T-helper 1 cell treated with Interleukin-12 subunit alpha and Interleukin-12 subunit beta and Interleukin-4 antibody, amounts not matched to agents 30 μg/mL and 1 μg/mL, for 36 hours (primary cell): Measurements from ENCODE around the gene CCDC102A.
"Not testable (repeated sequence)": the region's sequence is repeated elsewhere in the genome, so short reads cannot be mapped to it uniquely, and the experiment has no call there.

ENCODE experiments used
- H3K27ac Mint-ChIP-seq: one replicate; pipeline ENCODE4 v1.8.0; 2021; ENCODE audit warnings: mild to moderate bottlenecking, mixed read lengths
- H3K27me3 Mint-ChIP-seq: one replicate; pipeline ENCODE4 v1.8.0; 2021; ENCODE audit warnings: low read depth, mixed read lengths
- H3K36me3 Mint-ChIP-seq: one replicate; pipeline ENCODE4 v1.8.0; 2021; ENCODE audit warnings: low read depth, mixed read lengths
- H3K4me1 Mint-ChIP-seq: one replicate; pipeline ENCODE4 v1.8.0; 2021; ENCODE audit warnings: low read depth, mixed read lengths
- H3K4me3 Mint-ChIP-seq: one replicate; pipeline ENCODE4 v1.8.0; 2021; ENCODE audit warnings: mild to moderate bottlenecking, moderate library complexity, mixed read lengths
- H3K9me3 Mint-ChIP-seq: one replicate; pipeline ENCODE4 v1.8.0; 2021; ENCODE audit warnings: mixed read lengths

Gene CCDC102A

DNA sequence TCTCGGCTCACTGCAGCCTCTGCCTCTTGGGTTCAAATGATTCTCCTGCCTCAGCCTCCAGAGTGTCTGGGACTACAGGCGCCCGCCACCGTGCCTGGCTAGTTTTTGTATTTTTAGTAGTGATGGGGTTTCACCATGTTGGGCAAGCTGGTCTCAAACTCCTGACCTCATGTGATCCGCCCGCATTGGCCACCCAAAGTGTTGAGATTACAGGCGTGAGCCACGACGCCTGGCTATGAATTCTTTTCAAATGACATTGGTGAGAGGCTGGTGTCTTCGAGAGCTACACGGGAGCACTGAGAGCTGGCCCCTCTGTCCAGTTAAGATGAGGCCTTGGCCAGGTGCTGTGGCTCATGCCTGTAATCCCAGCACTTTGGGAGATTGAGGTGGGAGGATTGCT, 36.4 kb downstream of the CCDC102A start:
- H3K27me3 Mint-ChIP-seq, H3K27ac Mint-ChIP-seq, H3K9me3 Mint-ChIP-seq, H3K4me3 Mint-ChIP-seq, H3K36me3 Mint-ChIP-seq: not testable (repeated sequence)
- H3K4me1 Mint-ChIP-seq: peaks cover 11% of the 10 kb centered on the region

- no peaks in the 10 kb centered on the region for H3K36me3 Mint-ChIP-seq
- H3K4me3 Mint-ChIP-seq: no peak overlapping the region
- H3K27me3 Mint-ChIP-seq: peaks cover 9% of the 10 kb centered on the region
- peaks cover 11% of the 10 kb centered on the region for H3K4me1 Mint-ChIP-seq
- H3K9me3 Mint-ChIP-seq: no peaks in the 10 kb centered on the region
- H3K27ac Mint-ChIP-seq: no peak overlapping the region
Measured at GRCh38 chr16:57498031-57498430, 38.3 kb downstream of the CCDC102A start.

DNA sequence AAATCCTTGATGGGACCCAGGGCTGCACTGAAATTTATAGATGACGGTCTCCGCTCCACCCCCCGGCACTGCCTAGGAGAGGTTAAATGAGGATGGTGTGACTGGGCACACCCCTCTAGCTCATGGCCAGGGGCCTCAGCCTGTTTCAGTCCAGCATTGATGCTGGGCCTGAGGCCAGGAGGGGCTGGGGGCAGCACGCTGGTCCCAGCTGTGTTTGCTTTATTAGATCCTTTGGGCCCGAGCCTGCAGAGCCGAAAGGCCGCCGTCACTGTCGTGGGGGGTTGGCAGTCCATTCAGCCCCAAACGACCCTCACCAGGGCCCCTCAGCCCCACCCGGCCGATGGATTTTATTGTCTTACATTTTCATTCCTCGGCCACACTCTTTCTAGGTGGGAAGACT, 39.2 kb downstream of the CCDC102A start:
- H3K4me1 Mint-ChIP-seq: peaks cover 11% of the 10 kb centered on the region
- no peaks in the 10 kb centered on the region for H3K9me3 Mint-ChIP-seq
- H3K27ac Mint-ChIP-seq: no peak overlapping the region
- peaks cover 12% of the 10 kb centered on the region for H3K27me3 Mint-ChIP-seq
- H3K36me3 Mint-ChIP-seq: no peaks in the 10 kb centered on the region
- H3K4me3 Mint-ChIP-seq: no peak overlapping the region

DNA sequence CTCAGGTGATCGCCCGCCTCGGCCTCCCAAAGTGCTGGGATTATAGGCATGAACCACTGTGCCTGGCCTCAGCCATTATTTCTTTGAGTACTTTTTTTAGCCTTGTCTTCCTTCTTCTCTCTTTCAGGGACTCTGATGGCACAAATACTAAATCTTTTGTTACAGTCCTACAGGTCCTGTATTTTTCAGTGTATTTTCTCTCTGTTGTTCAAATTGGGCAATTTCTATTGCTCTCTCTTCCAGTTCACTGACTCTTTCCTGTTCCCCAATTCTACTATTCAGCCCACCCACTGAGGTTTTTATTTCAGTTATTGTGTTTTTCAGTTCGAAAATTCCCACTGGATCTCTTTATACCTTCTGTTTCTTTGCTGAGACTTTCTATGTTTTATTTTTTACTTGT, 42.6 kb downstream of the CCDC102A start:
- no peak overlapping the region for H3K4me3 Mint-ChIP-seq
- H3K36me3 Mint-ChIP-seq: no peaks in the 10 kb centered on the region
- peaks cover 16% of the 10 kb centered on the region for H3K27me3 Mint-ChIP-seq
- H3K9me3 Mint-ChIP-seq: no peaks in the 10 kb centered on the region
- no peaks in the 10 kb centered on the region for H3K4me1 Mint-ChIP-seq
- no peak overlapping the region for H3K27ac Mint-ChIP-seq

- Mint-ChIP-seq H3K4me3 (no peak overlapping the region), H3K4me1 (peaks cover 10% of the 10 kb centered on the region), H3K36me3 (no peaks in the 10 kb centered on the region), H3K27me3 (peaks cover 21% of the 10 kb centered on the region), H3K27ac (no peak overlapping the region), H3K9me3 (no peaks in the 10 kb centered on the region)
Measured at GRCh38 chr16:57489229-57489628, 47.1 kb downstream of the CCDC102A start.

- H3K9me3 Mint-ChIP-seq: no peaks in the 10 kb centered on the region
- H3K27ac Mint-ChIP-seq: peak overlapping the region; percentile 59
- peak overlapping the region; percentile 78 for H3K4me3 Mint-ChIP-seq
- H3K27me3 Mint-ChIP-seq: peaks cover 13% of the 10 kb centered on the region
- no peaks in the 10 kb centered on the region for H3K36me3 Mint-ChIP-seq
- H3K4me1 Mint-ChIP-seq: peaks cover 10% of the 10 kb centered on the region
Measured at GRCh38 chr16:57486858-57487834, 49.2 kb downstream of the CCDC102A start.

DNA sequence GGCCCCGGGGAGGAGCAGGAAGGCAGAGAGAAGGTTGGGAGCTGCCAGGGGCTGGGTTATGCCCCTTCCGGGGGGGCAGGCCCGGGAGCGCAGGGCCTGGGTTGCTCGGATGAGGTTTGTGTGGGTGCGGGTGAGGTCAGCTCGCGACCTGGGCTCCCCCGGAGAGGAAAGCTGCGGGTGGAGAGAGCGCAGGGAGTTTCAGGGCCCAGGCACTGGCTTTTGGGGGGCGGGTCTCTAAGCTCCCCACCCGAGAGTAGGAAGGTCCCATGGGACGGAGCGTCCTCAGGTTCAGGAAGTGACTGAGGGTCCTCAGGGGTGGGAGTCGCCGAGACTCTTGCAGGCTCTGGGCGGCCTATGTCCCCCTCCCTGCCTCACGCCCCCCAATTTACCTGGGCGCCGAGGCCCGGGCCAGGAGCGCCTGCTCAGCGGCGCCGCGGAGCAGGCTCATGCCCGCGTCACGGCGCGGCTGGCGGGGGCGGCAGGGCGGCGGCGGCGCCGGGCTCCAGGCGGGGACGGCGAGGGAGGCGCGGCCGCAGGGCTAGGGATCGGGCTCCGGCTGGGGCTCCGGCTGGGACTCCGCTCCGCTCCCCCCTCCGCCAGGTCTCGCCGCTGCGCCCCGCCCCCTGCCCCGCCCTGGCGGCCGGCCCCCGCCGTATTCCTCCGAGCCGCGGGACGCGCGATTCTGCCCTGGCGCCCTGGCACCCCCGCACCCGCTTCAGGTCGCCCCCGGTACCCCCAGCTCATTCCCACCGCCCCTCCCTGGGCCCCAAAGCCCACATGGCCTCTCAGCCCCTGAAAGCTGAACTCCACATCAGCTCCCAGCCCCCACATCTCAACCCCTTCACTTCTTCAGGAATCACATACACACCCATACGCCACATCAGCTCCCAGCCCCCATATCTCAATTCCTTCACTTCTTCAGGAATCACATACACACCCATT, 50.2 kb downstream of the CCDC102A start, which contains the start of gene DOK4:
Gene DOK4 (minus strand): TSS at position 578 of the 942 bp plus-strand sequence. CDS start 6,986 bp downstream, outside the sequence.
- Mint-ChIP-seq H3K4me3 (peak within 1 kb of the TSS; percentile 82), H3K27me3 (peaks cover 8% of the 10 kb centered on the region), H3K4me1 (peaks cover 10% of the 10 kb centered on the region), H3K9me3 (no peaks in the 10 kb centered on the region), H3K36me3 (no peaks in the 10 kb centered on the region), H3K27ac (peak within 1 kb of the TSS; percentile 59)

DNA sequence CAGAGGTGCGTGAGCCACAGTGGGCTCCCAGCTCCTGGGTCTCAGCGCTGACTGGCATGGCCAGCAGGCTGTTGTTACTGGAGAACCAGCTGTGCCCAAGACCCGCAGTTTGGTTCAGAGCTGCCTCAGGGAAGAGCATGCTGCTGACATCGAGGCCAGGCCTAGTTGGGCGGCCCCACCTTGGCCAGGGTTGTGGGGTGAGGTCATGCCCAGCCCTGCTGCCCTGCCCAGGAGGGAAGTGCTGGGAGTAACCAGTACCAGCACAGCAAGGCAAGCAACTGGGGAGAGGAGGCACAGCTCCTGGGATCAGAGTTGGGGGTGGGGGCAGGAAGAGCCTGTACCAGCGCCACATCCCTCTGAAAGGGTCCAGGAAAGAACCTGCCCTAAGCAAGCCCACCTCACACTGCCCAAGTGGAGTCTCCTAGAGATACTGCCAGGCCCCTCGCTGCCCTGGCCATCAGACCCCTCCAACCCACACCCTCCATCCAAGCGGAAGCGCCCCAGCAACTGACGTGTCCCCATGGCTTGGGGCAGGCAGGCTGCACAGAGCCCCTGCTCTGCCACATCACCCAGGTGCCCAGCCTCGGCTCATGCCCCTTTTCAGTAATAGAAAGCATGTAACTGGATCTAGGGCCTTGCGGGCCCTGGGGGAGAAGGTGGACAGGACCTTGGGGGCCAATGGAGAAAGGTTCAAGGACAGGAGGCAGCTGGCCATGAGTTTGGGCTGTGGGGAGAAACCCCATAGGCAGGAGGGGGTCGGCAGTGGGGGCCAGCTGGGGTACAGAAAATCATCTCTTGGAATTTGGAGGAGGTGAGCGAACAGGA, 51.1 kb downstream of the CCDC102A start:
- no peaks in the 10 kb centered on the region for H3K9me3 Mint-ChIP-seq
- no peaks in the 10 kb centered on the region for H3K36me3 Mint-ChIP-seq
- peak overlapping the region; percentile 82 for H3K4me3 Mint-ChIP-seq
- H3K27ac Mint-ChIP-seq: no peak overlapping the region
- peaks cover 10% of the 10 kb centered on the region for H3K4me1 Mint-ChIP-seq
- H3K27me3 Mint-ChIP-seq: peaks cover 8% of the 10 kb centered on the region

GRCh38 chr16:57484515-57485005, 51.8 kb downstream of the CCDC102A start:
- Mint-ChIP-seq H3K36me3 (no peaks in the 10 kb centered on the region), H3K27me3 (peaks cover 8% of the 10 kb centered on the region), H3K27ac (no peak overlapping the region), H3K9me3 (no peaks in the 10 kb centered on the region), H3K4me1 (peaks cover 10% of the 10 kb centered on the region), H3K4me3 (no peak overlapping the region)

DNA sequence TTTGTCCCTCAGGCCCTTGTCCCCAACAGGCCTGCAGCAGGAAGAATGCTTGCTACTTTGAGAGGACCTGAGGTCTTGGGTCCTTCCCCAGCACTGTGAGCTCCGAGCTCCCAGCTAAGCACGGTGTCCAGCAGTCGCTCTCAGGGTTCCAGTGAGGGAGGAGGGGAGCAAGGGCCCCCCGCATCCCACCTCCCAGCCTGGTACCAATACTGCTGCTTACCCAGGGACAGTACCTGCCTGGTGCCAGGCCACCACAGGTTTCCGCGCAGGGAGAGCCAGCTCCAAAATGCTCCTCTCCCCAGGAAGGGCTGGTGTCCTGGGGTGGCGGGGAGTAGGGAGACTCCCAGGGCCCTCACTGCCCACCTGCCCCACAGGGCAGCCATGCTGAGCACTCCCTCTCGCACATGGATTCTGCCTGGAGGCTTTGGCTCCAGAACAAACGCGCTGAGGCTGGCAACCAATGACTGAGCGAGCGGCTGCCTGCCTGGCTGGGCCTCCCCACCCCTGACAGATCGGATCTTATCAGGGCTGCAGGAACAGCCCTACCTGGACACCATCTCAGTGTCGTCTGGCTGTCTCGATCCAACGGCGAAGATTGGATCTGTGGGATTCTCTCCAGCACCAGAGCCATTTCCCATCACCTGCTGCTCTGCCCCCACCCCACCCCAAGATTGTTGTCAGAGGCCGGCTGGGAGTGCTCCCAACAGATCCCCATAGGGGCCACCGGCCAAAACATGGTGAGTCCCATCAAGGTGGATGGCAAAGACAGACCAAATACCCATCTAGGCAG, 52.5 kb downstream of the CCDC102A start:
- H3K4me3 Mint-ChIP-seq: no peak overlapping the region
- peaks cover 8% of the 10 kb centered on the region for H3K27me3 Mint-ChIP-seq
- peaks cover 13% of the 10 kb centered on the region for H3K4me1 Mint-ChIP-seq
- H3K9me3 Mint-ChIP-seq: no peaks in the 10 kb centered on the region
- H3K27ac Mint-ChIP-seq: no peak overlapping the region
- H3K36me3 Mint-ChIP-seq: no peaks in the 10 kb centered on the region

GRCh38 chr16:57482845-57483545, 53.4 kb downstream of the CCDC102A start:
- Mint-ChIP-seq H3K36me3 (no peaks in the 10 kb centered on the region), H3K4me3 (no peak overlapping the region), H3K9me3 (no peaks in the 10 kb centered on the region), H3K4me1 (peaks cover 13% of the 10 kb centered on the region), H3K27me3 (peaks cover 12% of the 10 kb centered on the region), H3K27ac (no peak overlapping the region)

DNA sequence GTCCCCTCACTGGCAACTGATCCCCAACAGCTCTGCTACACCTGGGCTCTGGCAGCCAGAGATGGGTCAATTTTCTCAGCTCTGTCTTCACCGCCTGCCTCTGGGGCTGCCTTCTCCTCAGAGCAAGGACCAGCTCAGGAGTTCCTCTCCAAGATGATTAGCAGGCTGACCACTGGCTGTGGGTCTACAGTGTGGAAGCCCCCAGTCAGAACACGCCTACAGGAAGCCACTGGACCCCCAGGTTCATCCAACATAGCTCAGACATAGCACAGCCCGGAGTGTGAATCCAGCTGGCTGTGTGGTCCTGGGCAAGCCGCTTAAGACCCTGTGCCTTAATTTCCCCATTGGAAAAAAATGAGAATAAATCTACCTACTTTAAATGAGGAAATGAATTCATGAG, 55.0 kb downstream of the CCDC102A start:
- Mint-ChIP-seq H3K27ac (no peak overlapping the region), H3K36me3 (no peaks in the 10 kb centered on the region), H3K27me3 (peaks cover 12% of the 10 kb centered on the region), H3K9me3 (no peaks in the 10 kb centered on the region), H3K4me1 (peaks cover 9% of the 10 kb centered on the region), H3K4me3 (no peak overlapping the region)
